GF-D8 (cell line): ENCODE results near the gene ADGRL2.

Experiments used
- DNase-seq: peaks from one replicate; lab custom pipeline; 2025; lab: John Stamatoyannopoulos, UW

The ADGRL2 gene

GRCh38 chr1:81907575-81907974, 106.8 kb downstream of the ADGRL2 start:
- no peak for DNase-seq

DNA sequence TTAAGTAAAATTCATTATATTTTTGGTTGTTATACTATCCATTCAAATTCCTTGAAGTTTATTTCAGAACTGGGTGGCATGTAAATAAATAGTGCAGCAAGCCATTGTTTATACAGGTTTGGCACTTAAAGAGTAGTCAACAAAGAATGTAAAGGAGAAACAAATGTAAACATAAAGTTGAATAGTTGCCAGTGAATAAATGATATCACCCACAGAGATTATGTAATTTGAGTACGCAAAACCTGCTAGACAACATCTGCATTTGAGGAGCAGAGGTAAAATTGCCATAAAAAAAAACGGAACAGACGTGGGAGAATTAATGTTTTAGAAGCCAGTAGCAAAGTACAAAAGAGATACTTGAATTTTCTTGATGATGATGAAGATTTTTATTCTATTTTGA, 111.6 kb downstream of the ADGRL2 start:
- no peak for DNase-seq

- DNase-seq = no peak
These were observed 115.2 kb downstream of the ADGRL2 start for GRCh38 chr1:81915937-81916336.

DNA sequence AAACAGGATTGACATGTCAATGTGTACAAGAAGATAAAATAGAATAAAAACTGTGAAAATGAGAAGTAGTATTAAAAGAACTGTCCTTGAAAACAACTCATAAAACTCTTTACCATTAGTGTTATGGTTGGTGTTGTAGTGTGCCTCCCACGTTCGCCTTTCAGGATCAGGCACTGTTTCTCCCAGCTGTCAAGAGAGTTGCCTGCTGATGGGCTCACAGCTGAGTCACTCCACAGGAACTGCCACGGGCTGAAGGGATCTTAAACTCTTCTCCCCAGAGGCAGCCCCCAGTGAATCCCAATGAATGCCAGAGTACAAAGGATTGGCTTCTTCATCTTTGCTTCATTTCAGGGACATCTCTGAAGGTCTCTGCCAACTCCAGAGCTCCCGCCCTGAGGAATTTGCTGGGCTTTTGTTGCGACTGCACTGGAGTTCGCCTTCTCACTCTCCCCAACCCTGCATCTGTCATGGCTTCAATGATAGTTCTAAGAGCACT, 119.6 kb downstream of the ADGRL2 start:
- no peak for DNase-seq

GRCh38 chr1:81920886-81921285, 120.2 kb downstream of the ADGRL2 start:
- DNase-seq = no peak

DNA sequence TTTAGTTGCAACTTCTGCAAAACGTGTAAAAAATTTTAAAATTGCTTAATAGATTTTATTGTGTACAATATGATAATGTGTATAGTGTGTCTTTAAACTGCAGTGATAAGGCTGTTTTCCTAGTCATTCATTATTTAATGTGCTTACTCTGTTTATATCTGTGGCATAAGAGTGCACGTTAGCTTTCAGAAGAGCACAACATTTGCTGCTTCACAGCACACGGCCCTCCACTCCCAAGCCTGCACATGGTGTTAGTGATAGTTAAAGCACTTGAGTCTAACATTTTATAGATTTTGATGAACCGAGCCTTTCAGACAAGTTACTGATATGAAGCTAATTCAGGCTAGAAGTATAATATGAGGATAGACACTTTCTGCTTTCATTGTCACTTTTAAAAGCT, 120.6 kb downstream of the ADGRL2 start:
- DNase-seq = no peak

GRCh38 chr1:81921851-81922462, 121.2 kb downstream of the ADGRL2 start:
- DNase-seq = no peak

DNA sequence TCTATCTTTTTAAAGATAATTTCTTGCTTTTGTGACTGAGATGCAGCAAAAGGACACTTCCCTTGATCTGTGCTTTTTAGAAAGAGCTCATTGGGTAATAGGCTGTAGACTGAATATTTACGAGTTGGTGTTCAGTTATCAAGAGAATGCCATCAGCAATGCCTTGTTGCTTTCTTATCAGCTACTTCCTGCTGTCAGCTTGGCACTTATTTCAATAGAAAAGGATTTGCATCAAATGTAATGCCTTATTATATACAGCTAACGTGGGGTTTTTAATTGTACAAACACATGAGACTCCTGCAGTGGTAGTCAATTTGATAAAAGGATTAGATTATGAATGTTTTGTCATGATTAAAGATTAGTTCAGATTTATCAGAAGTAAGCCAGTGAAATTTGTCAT, 122.2 kb downstream of the ADGRL2 start:
- no peak for DNase-seq

GRCh38 chr1:81929106-81929505, 128.4 kb downstream of the ADGRL2 start:
- DNase-seq = no peak

DNA sequence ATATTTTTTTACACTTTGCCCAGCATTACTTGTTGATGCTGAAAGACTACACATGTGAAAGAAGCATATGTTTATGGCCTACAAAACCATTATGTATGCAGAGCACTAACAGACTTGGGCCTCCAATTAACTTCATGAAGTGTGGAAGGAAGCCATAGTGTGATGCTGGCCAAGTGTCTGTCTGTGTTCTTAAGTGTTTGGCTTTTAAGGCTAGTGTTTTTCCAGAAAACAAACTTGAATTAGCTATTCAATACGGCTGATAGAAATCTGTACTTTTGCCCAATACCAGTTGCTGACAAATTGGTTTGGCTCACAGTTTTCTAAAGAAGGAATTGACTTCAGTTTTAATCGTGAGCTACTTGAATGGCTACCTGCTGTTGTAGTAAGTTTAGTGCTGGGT, 136.1 kb downstream of the ADGRL2 start:
- no peak for DNase-seq

DNA sequence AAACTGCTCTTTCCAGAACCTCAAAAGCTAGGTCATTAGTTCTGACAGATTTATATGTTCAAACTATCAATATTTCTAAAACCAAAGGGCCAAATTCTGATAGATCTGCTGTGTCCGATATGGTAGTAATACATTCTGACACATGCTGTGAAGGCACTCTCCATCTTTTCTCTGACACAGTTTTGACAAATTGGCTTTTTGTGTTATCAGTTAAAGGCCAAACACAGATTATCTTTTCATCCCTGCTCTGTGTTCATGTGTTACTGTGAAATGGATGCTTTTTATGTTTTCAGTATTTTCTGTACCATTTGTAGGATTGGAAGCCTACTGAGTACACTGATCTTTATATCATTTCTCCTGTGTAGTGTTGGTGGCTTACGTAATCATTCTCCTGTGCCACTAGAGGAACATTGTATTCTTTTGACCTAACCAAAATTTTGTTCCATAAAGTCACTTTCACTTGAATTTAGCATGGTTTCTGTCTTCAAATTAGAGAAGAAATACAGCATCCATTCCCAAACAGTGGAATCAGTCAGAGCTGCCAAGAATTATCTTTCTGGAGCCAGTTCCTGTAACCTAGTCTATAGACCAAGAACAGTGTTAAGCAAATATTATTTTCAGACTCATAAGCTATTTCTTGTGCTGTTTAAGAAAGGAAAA, 137.2 kb downstream of the ADGRL2 start:
- no peak for DNase-seq

GRCh38 chr1:81948495-81948894, 147.8 kb downstream of the ADGRL2 start:
- DNase-seq = no peak

- no peak for DNase-seq
These were observed 148.7 kb downstream of the ADGRL2 start for GRCh38 chr1:81949421-81949820.

GRCh38 chr1:81950037-81950436, 149.3 kb downstream of the ADGRL2 start:
- no peak for DNase-seq

GRCh38 chr1:81950591-81951244, 150.0 kb downstream of the ADGRL2 start:
- no peak for DNase-seq

- no peak for DNase-seq
These were observed 153.8 kb downstream of the ADGRL2 start for GRCh38 chr1:81954534-81955020.

DNA sequence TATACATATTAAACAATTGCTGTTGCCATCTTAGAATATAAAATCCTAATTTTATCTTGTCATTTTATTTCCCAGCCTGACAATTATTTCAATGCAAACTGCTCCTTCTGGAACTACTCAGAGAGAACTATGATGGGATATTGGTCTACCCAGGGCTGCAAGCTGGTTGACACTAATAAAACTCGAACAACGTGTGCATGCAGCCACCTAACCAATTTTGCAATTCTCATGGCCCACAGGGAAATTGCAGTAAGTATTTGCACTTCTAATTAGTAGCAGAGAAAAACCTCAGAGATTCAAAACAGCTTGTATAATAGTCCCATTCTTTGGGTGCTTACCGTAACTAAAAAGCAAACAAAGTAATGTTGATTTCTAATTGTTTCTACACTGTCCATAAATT, 167.2 kb downstream of the ADGRL2 start:
- no peak for DNase-seq

DNA sequence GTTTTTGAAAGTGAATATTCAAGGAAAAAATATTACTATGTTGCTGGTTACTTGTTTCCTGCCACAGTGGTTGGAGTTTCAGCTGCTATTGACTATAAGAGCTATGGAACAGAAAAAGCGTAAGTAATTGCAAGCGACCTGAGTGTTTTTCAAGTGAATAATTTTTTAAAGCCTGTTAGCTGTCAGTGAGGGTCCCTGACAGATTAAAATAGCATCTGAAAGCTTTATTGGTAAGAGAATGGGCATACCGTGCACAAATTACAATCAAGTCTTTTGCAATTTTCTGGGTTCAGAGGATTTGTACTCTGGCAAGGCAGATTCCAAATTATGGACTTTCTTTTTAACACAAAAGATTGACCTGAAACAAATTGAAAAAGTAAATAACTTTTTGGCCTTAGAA, 169.7 kb downstream of the ADGRL2 start:
- DNase-seq = no peak

GRCh38 chr1:81974222-81974841, 173.6 kb downstream of the ADGRL2 start:
- no peak for DNase-seq

GRCh38 chr1:81974883-81975555, 174.3 kb downstream of the ADGRL2 start:
- no peak for DNase-seq

- DNase-seq = no peak
These were observed 175.8 kb downstream of the ADGRL2 start for GRCh38 chr1:81976539-81976938.

- no peak for DNase-seq
These were observed 178.2 kb downstream of the ADGRL2 start for GRCh38 chr1:81978945-81979344.
